ELF-1 (cell line): ENCODE results near the gene PKHD1.
"Not testable (repeated sequence)": the region's sequence is repeated elsewhere in the genome, so short reads cannot be mapped to it uniquely, and the experiment has no call there.

Experiments
- DNase-seq: peaks from one replicate; pipeline ENCODE4 v3.0.0-alpha.2; 2016; ENCODE audit warnings: low read depth, low spot score

Gene PKHD1

GRCh38 chr6:51932956-51933355 is 154.5 kb downstream of the PKHD1 start:
- DNase-seq: no peak

- DNase-seq: no peak
Measured at GRCh38 chr6:51930602-51931001, 156.8 kb downstream of the PKHD1 start.

- DNase-seq: no peak
Measured at GRCh38 chr6:51929934-51930574, 157.4 kb downstream of the PKHD1 start.

- DNase-seq: no peak
Measured at GRCh38 chr6:51928320-51928719, 159.1 kb downstream of the PKHD1 start.

- no peak for DNase-seq
Measured at GRCh38 chr6:51927450-51927849, 160.0 kb downstream of the PKHD1 start.

GRCh38 chr6:51926125-51926524 is 161.3 kb downstream of the PKHD1 start:
- no peak for DNase-seq

- DNase-seq: not testable (repeated sequence)
Measured at GRCh38 chr6:51922479-51922878, 164.9 kb downstream of the PKHD1 start.

GRCh38 chr6:51918347-51918746 is 169.1 kb downstream of the PKHD1 start:
- not testable (repeated sequence) for DNase-seq

- DNase-seq: no peak
Measured at GRCh38 chr6:51915098-51915497, 172.3 kb downstream of the PKHD1 start.

GRCh38 chr6:51913265-51913664 is 174.1 kb downstream of the PKHD1 start:
- no peak for DNase-seq

GRCh38 chr6:51910851-51911250 is 176.6 kb downstream of the PKHD1 start:
- no peak for DNase-seq

- DNase-seq: no peak
Measured at GRCh38 chr6:51908243-51908642, 179.2 kb downstream of the PKHD1 start.

- no peak for DNase-seq
Measured at GRCh38 chr6:51901766-51902764, 185.3 kb downstream of the PKHD1 start.

GRCh38 chr6:51893366-51893765 is 194.0 kb downstream of the PKHD1 start:
- no peak for DNase-seq

GRCh38 chr6:51892750-51893149 is 194.7 kb downstream of the PKHD1 start:
- DNase-seq: no peak

GRCh38 chr6:51892339-51892738 is 195.1 kb downstream of the PKHD1 start:
- no peak for DNase-seq

GRCh38 chr6:51891784-51892183 is 195.6 kb downstream of the PKHD1 start:
- DNase-seq: peak; percentile 11

- no peak for DNase-seq
Measured at GRCh38 chr6:51887859-51888258, 199.6 kb downstream of the PKHD1 start.

- no peak for DNase-seq
Measured at GRCh38 chr6:51885957-51886356, 201.5 kb downstream of the PKHD1 start.

- DNase-seq: no peak
Measured at GRCh38 chr6:51868591-51869355, 218.6 kb downstream of the PKHD1 start.

- DNase-seq: no peak
Measured at GRCh38 chr6:51866867-51867266, 220.5 kb downstream of the PKHD1 start.

GRCh38 chr6:51865996-51866395 is 221.4 kb downstream of the PKHD1 start:
- DNase-seq: no peak
